ENCODE results near the gene SECISBP2L.

Gene SECISBP2L

DNA sequence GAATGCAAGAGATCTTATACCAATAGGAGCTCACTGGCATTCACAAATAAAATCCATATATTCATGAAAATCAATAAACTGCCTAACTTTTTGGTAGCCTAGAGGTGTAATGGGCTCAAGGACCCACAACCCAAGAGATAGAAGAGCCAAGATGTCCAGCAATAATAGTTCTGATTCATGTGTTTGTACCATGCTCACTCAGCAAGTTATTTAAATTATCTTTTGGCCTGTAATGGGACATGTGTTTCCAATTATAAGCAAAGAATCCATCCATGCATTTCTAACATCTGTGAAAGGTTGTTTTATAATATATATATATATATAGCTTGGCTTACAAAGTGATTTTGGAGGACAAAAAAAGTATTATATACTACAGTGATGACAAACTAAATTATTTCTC lies 52.9 kb downstream of the SECISBP2L start:
- Histone ChIP-seq H4K20me1 (ENCODE audit: control insufficient read depth, insufficient read depth, low read depth, low read length) (no peaks in the 10 kb centered on the region), H3K27me3 (ENCODE audit: control insufficient read depth, low read length) (no peaks in the 10 kb centered on the region), H3K4me3 (ENCODE audit: low read length) (no peak overlapping the region), H3K36me3 (ENCODE audit: control insufficient read depth, low read length) (peaks cover 27% of the 10 kb centered on the region), H3K9me3 (ENCODE audit: control insufficient read depth, insufficient read depth, low read length) (no peaks in the 10 kb centered on the region), H3F3A (ENCODE audit: control insufficient read depth, insufficient read depth) (no peaks in the 10 kb centered on the region), H3K27ac (ENCODE audit: low read depth, low read length) (no peak overlapping the region), H3K9me2 (replicated peaks; ENCODE audit: control insufficient read depth, low read length) (no peaks in the 10 kb centered on the region), H3K4me1 (ENCODE audit: control insufficient read depth, low read length) (no peaks in the 10 kb centered on the region), H3K79me2 (ENCODE audit: control insufficient read depth, low read length) (no peaks in the 10 kb centered on the region), H3K4me2 (ENCODE audit: low read length) (no peak overlapping the region)
- TF ChIP-seq EZH2phosphoT487 (IDR thresholded peaks at IDR 0.05; ENCODE audit: borderline replicate concordance, low read length): no peak
- TF ChIP-seq, protein P1, sequence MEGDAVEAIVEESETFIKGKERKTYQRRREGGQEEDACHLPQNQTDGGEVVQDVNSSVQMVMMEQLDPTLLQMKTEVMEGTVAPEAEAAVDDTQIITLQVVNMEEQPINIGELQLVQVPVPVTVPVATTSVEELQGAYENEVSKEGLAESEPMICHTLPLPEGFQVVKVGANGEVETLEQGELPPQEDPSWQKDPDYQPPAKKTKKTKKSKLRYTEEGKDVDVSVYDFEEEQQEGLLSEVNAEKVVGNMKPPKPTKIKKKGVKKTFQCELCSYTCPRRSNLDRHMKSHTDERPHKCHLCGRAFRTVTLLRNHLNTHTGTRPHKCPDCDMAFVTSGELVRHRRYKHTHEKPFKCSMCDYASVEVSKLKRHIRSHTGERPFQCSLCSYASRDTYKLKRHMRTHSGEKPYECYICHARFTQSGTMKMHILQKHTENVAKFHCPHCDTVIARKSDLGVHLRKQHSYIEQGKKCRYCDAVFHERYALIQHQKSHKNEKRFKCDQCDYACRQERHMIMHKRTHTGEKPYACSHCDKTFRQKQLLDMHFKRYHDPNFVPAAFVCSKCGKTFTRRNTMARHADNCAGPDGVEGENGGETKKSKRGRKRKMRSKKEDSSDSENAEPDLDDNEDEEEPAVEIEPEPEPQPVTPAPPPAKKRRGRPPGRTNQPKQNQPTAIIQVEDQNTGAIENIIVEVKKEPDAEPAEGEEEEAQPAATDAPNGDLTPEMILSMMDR (IDR thresholded peaks at IDR 0.05; ENCODE audit: low read depth, low read length, poor library complexity, severe bottlenecking): no peak

DNA sequence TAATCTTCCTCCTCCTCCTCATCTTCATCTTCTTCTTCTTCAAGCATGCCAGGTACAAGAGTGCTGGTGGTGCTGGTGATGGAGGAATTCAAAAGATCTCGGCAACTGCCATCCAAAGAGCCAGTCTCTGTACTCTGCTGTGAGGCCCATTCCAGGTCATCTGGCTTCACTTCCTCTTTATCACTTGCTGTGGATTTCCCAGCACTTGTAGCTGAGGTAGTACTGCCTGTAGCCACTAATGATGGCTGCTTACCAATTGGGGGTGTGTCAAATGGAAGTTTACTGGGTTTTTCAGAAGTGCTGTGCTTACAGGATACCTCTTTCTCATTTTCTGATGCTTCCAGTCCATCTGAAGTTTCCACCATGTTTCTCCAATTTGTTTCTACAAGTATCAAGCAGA lies 53.7 kb downstream of the SECISBP2L start:
- H4K20me1 ChIP-seq (ENCODE audit: control insufficient read depth, insufficient read depth, low read depth, low read length): no peaks in the 10 kb centered on the region
- H3K9me2 ChIP-seq (replicated peaks; ENCODE audit: control insufficient read depth, low read length): no peaks in the 10 kb centered on the region
- no peaks in the 10 kb centered on the region for H3K9me3 ChIP-seq (ENCODE audit: control insufficient read depth, insufficient read depth, low read length)
- H3K4me2 ChIP-seq (ENCODE audit: low read length): no peak overlapping the region
- no peaks in the 10 kb centered on the region for H3F3A ChIP-seq (ENCODE audit: control insufficient read depth, insufficient read depth)
- no peak overlapping the region for H3K4me3 ChIP-seq (ENCODE audit: low read length)
- no peaks in the 10 kb centered on the region for H3K79me2 ChIP-seq (ENCODE audit: control insufficient read depth, low read length)
- H3K36me3 ChIP-seq (ENCODE audit: control insufficient read depth, low read length): peaks cover 26% of the 10 kb centered on the region
- H3K4me1 ChIP-seq (ENCODE audit: control insufficient read depth, low read length): no peaks in the 10 kb centered on the region
- no peak overlapping the region for H3K27ac ChIP-seq (ENCODE audit: low read depth, low read length)
- no peak for TF ChIP-seq EZH2phosphoT487 (IDR thresholded peaks at IDR 0.05; ENCODE audit: borderline replicate concordance, low read length)
- TF ChIP-seq, protein P1 (IDR thresholded peaks at IDR 0.05; ENCODE audit: low read depth, low read length, poor library complexity, severe bottlenecking): no peak
- H3K27me3 ChIP-seq (ENCODE audit: control insufficient read depth, low read length): no peaks in the 10 kb centered on the region

DNA sequence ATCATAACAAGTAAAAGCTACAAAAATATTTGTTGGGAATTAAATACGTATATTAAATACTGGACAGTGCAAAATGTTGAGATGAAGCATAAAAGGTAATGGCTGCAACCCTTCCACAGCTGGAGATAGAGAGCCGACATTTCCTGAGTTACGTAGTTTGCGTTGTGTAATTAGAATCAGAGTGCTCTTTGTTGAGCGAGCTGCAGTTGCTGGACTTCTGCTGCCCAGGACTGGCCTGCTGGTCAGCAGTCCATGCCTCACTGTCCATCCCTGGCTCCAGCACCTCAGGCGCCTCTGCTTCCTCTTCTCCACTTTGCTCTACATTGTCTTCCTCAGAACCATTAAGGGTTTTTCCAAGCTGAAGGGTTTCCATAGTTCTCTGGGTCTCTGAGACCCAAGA lies 54.1 kb downstream of the SECISBP2L start:
- Histone ChIP-seq H3K36me3 (ENCODE audit: control insufficient read depth, low read length) (peaks cover 25% of the 10 kb centered on the region), H3K79me2 (ENCODE audit: control insufficient read depth, low read length) (no peaks in the 10 kb centered on the region), H3K9me3 (ENCODE audit: control insufficient read depth, insufficient read depth, low read length) (no peaks in the 10 kb centered on the region), H3K4me2 (ENCODE audit: low read length) (no peak overlapping the region), H3K27ac (ENCODE audit: low read depth, low read length) (no peak overlapping the region), H4K20me1 (ENCODE audit: control insufficient read depth, insufficient read depth, low read depth, low read length) (no peaks in the 10 kb centered on the region), H3K4me1 (ENCODE audit: control insufficient read depth, low read length) (no peaks in the 10 kb centered on the region), H3K27me3 (ENCODE audit: control insufficient read depth, low read length) (no peaks in the 10 kb centered on the region), H3F3A (ENCODE audit: control insufficient read depth, insufficient read depth) (no peaks in the 10 kb centered on the region), H3K9me2 (replicated peaks; ENCODE audit: control insufficient read depth, low read length) (no peaks in the 10 kb centered on the region), H3K4me3 (ENCODE audit: low read length) (no peak overlapping the region)
- TF ChIP-seq EZH2phosphoT487 (IDR thresholded peaks at IDR 0.05; ENCODE audit: borderline replicate concordance, low read length): no peak
- TF ChIP-seq, protein P1 (IDR thresholded peaks at IDR 0.05; ENCODE audit: low read depth, low read length, poor library complexity, severe bottlenecking): no peak

DNA sequence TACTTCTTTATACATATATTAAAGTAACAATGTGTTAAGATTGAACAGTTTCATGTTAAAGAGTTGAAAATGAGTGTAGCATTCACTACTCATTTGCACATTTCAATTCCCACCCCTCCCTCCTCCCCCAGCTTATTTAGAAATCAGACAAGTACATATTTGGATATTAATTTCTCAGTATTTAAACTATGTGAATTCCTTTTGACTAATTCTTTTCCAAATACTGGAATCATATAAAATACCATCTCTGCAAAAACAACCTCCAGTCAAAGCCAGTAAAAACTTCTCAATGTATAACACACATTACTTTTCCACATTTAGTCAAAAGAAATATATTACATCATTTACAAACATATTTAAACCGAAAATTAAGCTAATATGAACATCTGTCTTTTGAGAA lies 57.1 kb downstream of the SECISBP2L start:
- Histone ChIP-seq H3K79me2 (ENCODE audit: control insufficient read depth, low read length) (no peaks in the 10 kb centered on the region), H3K36me3 (ENCODE audit: control insufficient read depth, low read length) (peaks cover 18% of the 10 kb centered on the region), H3K9me2 (replicated peaks; ENCODE audit: control insufficient read depth, low read length) (no peaks in the 10 kb centered on the region), H3K9me3 (ENCODE audit: control insufficient read depth, insufficient read depth, low read length) (no peaks in the 10 kb centered on the region), H3K4me2 (ENCODE audit: low read length) (no peak overlapping the region), H4K20me1 (ENCODE audit: control insufficient read depth, insufficient read depth, low read depth, low read length) (no peaks in the 10 kb centered on the region), H3K27me3 (ENCODE audit: control insufficient read depth, low read length) (no peaks in the 10 kb centered on the region), H3K27ac (ENCODE audit: low read depth, low read length) (no peak overlapping the region), H3K4me1 (ENCODE audit: control insufficient read depth, low read length) (no peaks in the 10 kb centered on the region), H3K4me3 (ENCODE audit: low read length) (no peak overlapping the region), H3F3A (ENCODE audit: control insufficient read depth, insufficient read depth) (no peaks in the 10 kb centered on the region)
- no peak for TF ChIP-seq EZH2phosphoT487 (IDR thresholded peaks at IDR 0.05; ENCODE audit: borderline replicate concordance, low read length)
- TF ChIP-seq, protein P1 (IDR thresholded peaks at IDR 0.05; ENCODE audit: low read depth, low read length, poor library complexity, severe bottlenecking): no peak
